Adipose tissue (tissue), 3 donors: ENCODE measurements around the gene FABP7. TPM values are rescaled to one million over a fixed set of nuclear protein-coding genes. Genes with fewer than 3 reads are reported as not detected.
"Not testable (repeated sequence)": the region's sequence is repeated elsewhere in the genome, so short reads cannot be mapped to it uniquely, and the experiment has no call there.

ENCODE experiments used
- H3K27ac ChIP-seq: one replicate; pipeline ENCODE4 v1.5.1; 2013; ENCODE audit warnings: low read depth, low read length
- WGBS, 3 donors: extraction: QIAGEN DNeasy Blood & Tissue Kit; methylation state at CpG; one replicate each; pipeline ENCODE4 v1.1.7; 2013; 5-methylcytosine and 5-hydroxymethylcytosine counted together
- polyA plus RNA-seq, 3 donors: library from polyadenylated mRNA; stranded (reverse); fragments of 200-250 nt; gene quantifications; one replicate each; pipeline ENCODE4 v1.2.3, GENCODE V29; 2013
- donor health status: healthy with polysubstance abuse.
- donor health status: Bipolar disorder and iron deficiency.
- donor health status: healthy.

The FABP7 gene
- under 1 TPM in 1 of 3 donors, not detected in 2; 0.08 TPM for polyA plus RNA-seq

DNA sequence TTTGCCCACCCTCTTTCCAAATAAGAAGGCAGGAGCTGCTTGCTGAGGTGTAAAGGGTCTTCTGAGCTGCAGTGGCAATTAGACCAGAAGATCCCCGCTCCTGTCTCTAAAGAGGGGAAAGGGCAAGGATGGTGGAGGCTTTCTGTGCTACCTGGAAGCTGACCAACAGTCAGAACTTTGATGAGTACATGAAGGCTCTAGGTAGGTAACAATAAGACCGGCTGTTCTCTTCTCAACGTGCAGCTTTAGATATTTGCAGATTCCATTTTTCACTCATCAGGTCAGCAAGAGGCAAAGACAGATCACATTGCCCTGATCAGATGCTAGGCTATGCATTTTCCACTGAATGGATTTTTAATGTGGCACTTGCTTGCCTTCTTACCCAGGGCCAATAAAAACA, at the start of gene FABP7:
Gene FABP7, plus strand, starts transcription at position 50 of the 400 bp plus-strand sequence. Its CDS starts 79 bp downstream, at position 129.
- no peak within 1 kb of the TSS for H3K27ac ChIP-seq
- 56 to 75% (median 69%) methylated on average over 3 of the region's 3 CpGs for WGBS, 3 donors

- WGBS, 3 donors, result 78 to 90% (median 90%) methylated on average over 3 of the region's 3 CpGs
- H3K27ac ChIP-seq, result no peak overlapping the region
These were observed 49.2 kb upstream of the FABP7 start for GRCh38 chr6:122730334-122730733.

DNA sequence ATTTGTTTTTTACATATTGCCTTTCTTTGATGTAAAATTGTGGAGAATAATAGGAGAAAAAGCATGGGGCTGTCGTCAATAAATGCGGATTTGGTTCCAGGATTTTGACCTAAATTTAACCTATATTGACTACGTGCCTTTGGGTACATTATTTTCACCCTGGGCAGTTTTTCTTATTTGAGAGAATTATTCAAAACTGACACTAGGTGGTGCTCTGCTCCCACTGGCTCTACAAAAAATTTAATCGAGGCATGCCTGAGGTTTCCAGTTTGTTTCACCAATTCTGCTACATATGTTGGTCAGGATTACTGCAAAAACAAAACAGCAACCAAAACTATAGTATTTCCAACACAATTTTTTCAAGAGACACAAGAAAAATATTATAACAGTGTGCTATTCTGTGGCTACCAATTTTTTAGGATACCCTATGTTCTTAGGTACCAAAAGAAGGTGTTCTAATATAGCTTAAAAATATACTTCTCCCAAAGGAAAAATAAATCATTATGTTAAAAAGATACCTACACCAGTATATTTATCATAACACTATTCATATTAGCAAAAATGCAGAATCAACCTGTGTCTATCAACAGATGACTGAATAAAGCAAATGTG, 48.6 kb upstream of the FABP7 start:
- 0 to 2% (median 1%) methylated on average over 4 of the region's 4 CpGs for WGBS, 3 donors
- no peak overlapping the region for H3K27ac ChIP-seq

DNA sequence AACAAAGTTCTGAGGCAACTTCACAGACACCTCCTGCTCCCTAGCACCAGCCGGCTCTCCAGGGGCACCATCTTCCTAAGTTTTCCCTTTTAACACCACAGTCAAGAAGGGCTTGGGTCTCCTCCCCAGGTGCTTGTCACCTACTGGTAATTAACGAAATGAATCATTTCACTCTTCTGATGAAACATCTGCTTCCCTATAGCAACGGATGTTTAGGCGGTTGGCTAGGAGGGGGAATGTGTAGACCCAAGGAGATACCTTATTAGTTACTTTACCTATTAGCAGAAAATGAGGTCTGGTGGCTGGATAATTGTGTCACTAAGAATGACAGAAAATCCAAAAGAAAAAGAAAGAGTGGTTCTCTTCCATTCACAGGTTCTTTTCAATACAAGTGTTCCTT, 46.3 kb upstream of the FABP7 start:
- no peak overlapping the region for H3K27ac ChIP-seq
- 49 to 71% (median 59%) methylated on average over 4 of the region's 4 CpGs for WGBS, 3 donors

- 45 to 60% (median 53%) methylated on average over 10 of the region's 10 CpGs for WGBS, 3 donors
- H3K27ac ChIP-seq, result no peak overlapping the region
These were observed 44.8 kb upstream of the FABP7 start for GRCh38 chr6:122734529-122735395.

DNA sequence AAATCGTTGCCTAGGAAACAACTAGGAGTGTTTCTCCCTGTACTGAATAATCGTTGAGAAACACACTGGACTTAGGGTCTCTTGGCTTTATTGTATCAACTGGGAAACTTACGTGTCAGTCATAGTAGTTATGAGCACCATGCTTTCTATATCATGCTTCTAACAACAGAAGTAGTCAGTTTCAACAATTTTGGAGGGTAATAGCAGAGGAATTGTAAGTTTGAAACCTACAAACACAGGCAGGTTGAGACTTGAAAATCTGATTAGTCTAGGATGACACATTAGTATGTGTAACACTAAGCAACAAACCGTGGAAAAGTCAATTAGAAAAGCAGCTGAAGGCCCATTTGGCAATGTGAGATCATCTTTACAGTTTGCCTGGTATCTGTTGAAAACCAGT, 43.9 kb upstream of the FABP7 start:
- H3K27ac ChIP-seq, result no peak overlapping the region
- WGBS, 3 donors, result 61 to 74% (median 67%) methylated on average over 4 of the region's 4 CpGs

DNA sequence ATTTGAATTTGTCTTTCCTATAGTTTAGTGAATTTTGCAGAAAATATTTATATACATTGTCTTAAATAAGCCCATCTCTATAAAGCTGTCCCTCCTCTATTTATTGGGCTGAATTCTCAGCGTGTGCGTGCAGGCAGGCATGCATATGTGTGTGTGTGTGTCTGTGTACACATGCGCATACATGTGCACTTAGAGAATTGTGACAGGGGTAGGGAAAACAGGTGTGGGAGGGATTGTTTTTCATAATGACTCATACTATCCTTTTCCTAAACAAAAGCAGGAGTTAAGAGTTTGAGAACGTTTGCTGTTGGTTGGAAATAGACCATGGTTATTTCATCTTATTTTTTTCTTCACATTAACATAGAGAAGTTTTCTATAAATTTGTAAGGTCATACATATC, 43.4 kb upstream of the FABP7 start:
- H3K27ac ChIP-seq, result no peak overlapping the region
- WGBS, 3 donors, result 72 to 76% (median 74%) methylated on average over 4 of the region's 4 CpGs

DNA sequence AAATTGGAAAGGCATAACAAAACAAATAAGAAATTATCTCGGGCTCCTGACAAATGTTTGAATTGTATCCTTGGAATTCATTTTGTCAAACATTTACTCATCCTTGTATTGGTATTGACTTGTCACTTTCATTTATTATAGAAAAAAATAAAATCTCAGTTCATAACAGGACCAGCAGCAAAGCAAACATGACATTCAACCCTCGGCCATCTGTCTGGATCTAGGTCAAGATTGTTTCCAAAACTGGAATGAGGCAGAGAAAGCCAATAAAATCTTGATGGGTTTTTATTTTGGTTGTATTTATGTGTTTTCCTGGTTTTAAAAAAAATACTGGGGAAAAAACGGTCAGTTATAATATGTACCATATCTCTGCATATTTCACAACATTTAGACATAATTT, 42.9 kb upstream of the FABP7 start:
- no peak overlapping the region for H3K27ac ChIP-seq
- WGBS, 3 donors, result 43 to 66% (median 59%) methylated on average over 3 of the region's 3 CpGs

- 92 to 96% (median 94%) methylated on average over 2 of the region's 2 CpGs for WGBS, 3 donors
- no peak overlapping the region for H3K27ac ChIP-seq
These were observed 39.4 kb upstream of the FABP7 start for GRCh38 chr6:122740091-122740490.

- H3K27ac ChIP-seq, result no peak overlapping the region
- 48 to 93% (median 78%) methylated on average over 2 of the region's 2 CpGs for WGBS, 3 donors
These were observed 38.6 kb upstream of the FABP7 start for GRCh38 chr6:122740936-122741335.

GRCh38 chr6:122744247-122744646, 35.3 kb upstream of the FABP7 start:
- WGBS, 3 donors, result 23 to 38% (median 36%) methylated on average over 8 of the region's 8 CpGs
- not testable (repeated sequence) for H3K27ac ChIP-seq

DNA sequence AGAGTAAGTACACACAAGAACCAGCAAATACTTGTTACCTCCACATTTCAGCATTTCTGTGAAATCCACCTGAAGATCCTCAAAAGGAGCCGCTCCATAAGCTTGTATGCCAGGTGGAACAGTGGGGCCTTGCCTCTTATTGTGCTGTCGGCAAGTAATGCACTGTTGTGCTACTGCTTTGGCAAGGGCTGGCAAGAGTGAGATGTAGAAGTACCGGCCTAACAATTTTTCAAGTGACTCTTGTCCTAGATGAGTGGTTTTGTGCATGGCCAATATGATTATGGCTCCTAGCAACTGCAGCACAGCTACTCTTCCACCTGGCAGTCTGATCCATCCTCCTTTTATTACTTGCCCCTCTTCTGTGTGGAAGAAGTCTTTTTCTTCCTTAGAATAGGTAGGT, 34.7 kb upstream of the FABP7 start:
- not testable (repeated sequence) for H3K27ac ChIP-seq
- 83 to 90% (median 88%) methylated on average over 3 of the region's 3 CpGs for WGBS, 3 donors

DNA sequence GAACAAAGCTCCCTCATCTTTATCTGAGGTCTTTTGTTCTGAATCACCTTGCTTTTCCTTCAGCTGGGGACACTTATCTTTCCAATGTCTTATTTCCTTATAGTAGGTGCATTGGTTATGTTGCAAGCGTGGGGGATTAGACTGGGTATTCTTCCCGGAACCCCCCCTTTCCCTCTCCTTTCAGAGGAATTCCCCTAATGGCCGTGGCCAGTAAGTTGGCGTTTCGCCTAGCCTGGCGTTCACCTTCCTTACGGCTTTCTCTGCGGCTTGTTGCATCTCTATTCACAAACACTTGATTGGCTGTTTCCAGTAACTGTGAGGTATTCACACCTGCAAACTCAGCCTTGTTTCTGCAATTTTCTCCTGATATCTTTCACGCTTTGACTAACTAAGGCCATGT, 32.8 kb upstream of the FABP7 start:
- H3K27ac ChIP-seq, result no peak overlapping the region
- WGBS, 3 donors, result 74 to 82% (median 80%) methylated on average over 9 of the region's 9 CpGs

- no peak overlapping the region for H3K27ac ChIP-seq
- 81 to 93% (median 86%) methylated on average over 10 of the region's 10 CpGs for WGBS, 3 donors
These were observed 31.9 kb upstream of the FABP7 start for GRCh38 chr6:122747573-122747972.

DNA sequence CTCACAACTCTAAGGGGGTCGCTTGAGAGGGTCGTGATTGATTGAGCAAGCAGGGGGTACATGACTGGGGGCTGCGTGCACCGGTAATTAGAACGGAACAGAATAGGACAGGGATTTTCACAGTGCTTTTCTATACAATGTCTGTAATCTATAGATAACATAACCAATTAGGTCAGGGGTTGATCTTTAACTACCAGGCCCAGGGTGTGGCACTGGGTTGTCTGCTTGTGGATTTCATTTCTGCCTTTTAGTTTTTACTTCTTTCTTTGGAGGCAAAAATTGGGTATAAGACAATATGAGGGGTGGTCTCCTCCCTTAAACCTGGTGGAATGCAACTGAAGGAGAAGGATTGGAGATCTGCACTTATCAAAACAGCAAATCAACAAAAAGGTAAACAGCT, 30.6 kb upstream of the FABP7 start:
- 31 to 90% (median 74%) methylated on average over 5 of the region's 5 CpGs for WGBS, 3 donors
- not testable (repeated sequence) for H3K27ac ChIP-seq

- H3K27ac ChIP-seq, result no peak overlapping the region
- 78 to 90% (median 84%) methylated on average over 4 of the region's 4 CpGs for WGBS, 3 donors
These were observed 30.0 kb upstream of the FABP7 start for GRCh38 chr6:122749451-122750050.

DNA sequence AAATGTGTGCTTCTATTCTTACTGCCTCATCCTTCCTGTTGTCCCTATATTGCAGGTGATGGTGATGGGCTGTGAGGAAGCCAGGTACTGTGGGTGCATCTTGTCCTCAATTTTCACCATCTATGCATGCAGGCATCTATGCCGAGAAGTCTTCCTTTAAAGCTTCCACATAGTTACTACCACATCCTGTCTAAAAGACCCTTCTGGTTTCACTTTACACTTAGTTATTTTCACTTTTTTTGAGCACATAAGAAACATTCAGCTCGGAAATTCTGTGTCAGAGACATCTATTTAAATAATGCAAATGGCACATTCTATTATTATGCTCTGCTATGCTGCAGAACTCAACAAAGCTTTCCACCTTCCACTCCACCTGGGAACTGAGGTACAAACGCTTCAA, 28.2 kb upstream of the FABP7 start:
- no peak overlapping the region for H3K27ac ChIP-seq
- WGBS, 3 donors, result 45 to 68% (median 45%) methylated on average over 3 of the region's 3 CpGs

GRCh38 chr6:122752459-122752858, 27.1 kb upstream of the FABP7 start:
- 44 to 95% (median 63%) methylated on average over 1 of the region's 1 CpG for WGBS, 3 donors
- H3K27ac ChIP-seq, result no peak overlapping the region

GRCh38 chr6:122753000-122753687, 26.4 kb upstream of the FABP7 start:
- WGBS, 3 donors, result 83 to 87% (median 84%) methylated on average over 10 of the region's 10 CpGs

More at GRCh38 chr6:122753000-122753687, 26.4 kb upstream of the FABP7 start:
- H3K27ac ChIP-seq, result no peak overlapping the region
